RWPE2 (cell line): ENCODE data around the gene EBF4.

Source experiments
- ATAC-seq: fragments of 200-7000 bp; cut with Tn5 transposase; 3 replicates; pipeline ENCODE4 v1.9.1; 2021; ENCODE audit warnings: low read depth
- DNase-seq: peaks from one replicate; pipeline ENCODE4 v3.0.0-alpha.2; 2020; ENCODE audit warnings: low spot score
- H3K27ac ChIP-seq: fragments of 450-650 bp; 2 replicates; pipeline ENCODE4 v1.5.1; 2017; ENCODE audit warnings: mild to moderate bottlenecking; ENCODE audit not compliant: poor library complexity, severe bottlenecking
- H3K27me3 ChIP-seq: fragments of 250-450 bp; sonication (Bioruptor Pico); 2 replicates; pipeline ENCODE4 v1.5.1; 2021; ENCODE audit warnings: mild to moderate bottlenecking, moderate library complexity; ENCODE audit not compliant: insufficient read depth, poor library complexity, severe bottlenecking
- H3K36me3 ChIP-seq: fragments of 250-450 bp; sonication (Bioruptor Pico); 2 replicates; pipeline ENCODE4 v1.5.1; 2020; ENCODE audit warnings: low read depth, mild to moderate bottlenecking, moderate library complexity
- H3K4me1 ChIP-seq: fragments of 250-450 bp; sonication (Bioruptor Pico); 2 replicates; pipeline ENCODE4 v1.5.1; 2021; ENCODE audit warnings: mild to moderate bottlenecking, moderate library complexity; ENCODE audit not compliant: insufficient read depth, poor library complexity, severe bottlenecking
- H3K4me3 ChIP-seq: fragments of 250-450 bp; sonication (Bioruptor Pico); 2 replicates; pipeline ENCODE4 v1.5.1; 2021; ENCODE audit warnings: mild to moderate bottlenecking, moderate library complexity; ENCODE audit not compliant: severe bottlenecking
- H3K9me3 ChIP-seq: fragments of 250-450 bp; sonication (Bioruptor Pico); 2 replicates; pipeline ENCODE4 v1.5.1; 2021; ENCODE audit warnings: mild to moderate bottlenecking, moderate library complexity; ENCODE audit not compliant: severe bottlenecking
- TF ChIP-seq, protein P1 (sequence below): fragments of 450-650 bp; IDR thresholded peaks from one replicate; pipeline ENCODE4 v1.5.1; 2017; ENCODE audit warnings: mild to moderate bottlenecking, moderate library complexity; ENCODE audit not compliant: poor library complexity, severe bottlenecking

The EBF4 gene

DNA sequence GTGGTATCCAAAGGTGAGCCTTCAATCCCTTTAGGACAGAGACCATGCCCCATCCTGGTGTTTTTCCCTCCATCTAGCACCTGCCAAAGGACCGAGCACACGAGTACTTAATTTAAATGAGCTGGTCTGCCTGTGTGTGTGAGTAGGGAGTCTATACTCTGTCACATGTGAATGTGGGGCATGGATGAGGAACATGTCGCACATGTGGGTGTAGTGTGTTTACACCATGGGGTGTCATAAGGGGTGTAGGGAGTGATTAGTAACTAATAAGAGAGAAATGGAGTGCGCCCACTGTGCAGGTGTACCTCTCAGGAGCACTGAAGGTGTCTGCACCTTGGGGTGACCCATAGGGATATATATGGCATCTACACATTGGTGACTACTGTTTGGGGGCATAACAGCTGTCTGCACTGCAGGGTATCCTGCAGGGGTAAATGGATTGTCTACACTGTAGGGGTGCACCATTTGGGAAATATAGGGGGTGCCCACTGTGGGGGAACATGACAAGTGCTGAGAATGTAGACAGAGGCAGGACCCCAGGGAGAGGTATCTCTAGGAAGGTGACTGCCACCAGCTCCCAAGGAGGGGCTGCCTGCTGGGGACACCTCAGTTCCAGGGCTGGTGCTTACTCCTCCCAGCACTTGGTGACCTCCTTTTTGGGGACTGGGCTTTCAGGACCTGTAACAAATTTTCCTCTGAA is 53.5 kb downstream of the EBF4 start:
- Histone ChIP-seq H3K27me3 (no peaks in the 10 kb centered on the region), H3K4me3 (no peak overlapping the region), H3K27ac (no peak overlapping the region), H3K36me3 (no peaks in the 10 kb centered on the region), H3K4me1 (no peaks in the 10 kb centered on the region), H3K9me3 (no peaks in the 10 kb centered on the region)
- ATAC-seq (no peak), DNase-seq (no peak)
- TF ChIP-seq, protein P1, sequence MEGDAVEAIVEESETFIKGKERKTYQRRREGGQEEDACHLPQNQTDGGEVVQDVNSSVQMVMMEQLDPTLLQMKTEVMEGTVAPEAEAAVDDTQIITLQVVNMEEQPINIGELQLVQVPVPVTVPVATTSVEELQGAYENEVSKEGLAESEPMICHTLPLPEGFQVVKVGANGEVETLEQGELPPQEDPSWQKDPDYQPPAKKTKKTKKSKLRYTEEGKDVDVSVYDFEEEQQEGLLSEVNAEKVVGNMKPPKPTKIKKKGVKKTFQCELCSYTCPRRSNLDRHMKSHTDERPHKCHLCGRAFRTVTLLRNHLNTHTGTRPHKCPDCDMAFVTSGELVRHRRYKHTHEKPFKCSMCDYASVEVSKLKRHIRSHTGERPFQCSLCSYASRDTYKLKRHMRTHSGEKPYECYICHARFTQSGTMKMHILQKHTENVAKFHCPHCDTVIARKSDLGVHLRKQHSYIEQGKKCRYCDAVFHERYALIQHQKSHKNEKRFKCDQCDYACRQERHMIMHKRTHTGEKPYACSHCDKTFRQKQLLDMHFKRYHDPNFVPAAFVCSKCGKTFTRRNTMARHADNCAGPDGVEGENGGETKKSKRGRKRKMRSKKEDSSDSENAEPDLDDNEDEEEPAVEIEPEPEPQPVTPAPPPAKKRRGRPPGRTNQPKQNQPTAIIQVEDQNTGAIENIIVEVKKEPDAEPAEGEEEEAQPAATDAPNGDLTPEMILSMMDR = no peak

GRCh38 chr20:2746636-2747265 is 54.2 kb downstream of the EBF4 start:
- Histone ChIP-seq H3K9me3 (no peaks in the 10 kb centered on the region), H3K36me3 (no peaks in the 10 kb centered on the region), H3K27me3 (no peaks in the 10 kb centered on the region), H3K27ac (no peak overlapping the region), H3K4me1 (no peaks in the 10 kb centered on the region), H3K4me3 (no peak overlapping the region)
- TF ChIP-seq, protein P1 = no peak
- ATAC-seq (no peak), DNase-seq (no peak)

- H3K4me1 ChIP-seq = no peaks in the 10 kb centered on the region
- no peak overlapping the region for H3K4me3 ChIP-seq
- no peak for ATAC-seq
- TF ChIP-seq, protein P1 = no peak
- no peaks in the 10 kb centered on the region for H3K36me3 ChIP-seq
- no peaks in the 10 kb centered on the region for H3K9me3 ChIP-seq
- H3K27ac ChIP-seq = no peak overlapping the region
- H3K27me3 ChIP-seq = peaks cover 5% of the 10 kb centered on the region
- DNase-seq = no peak
Observed at GRCh38 chr20:2747676-2748235, 55.2 kb downstream of the EBF4 start.

- Histone ChIP-seq H3K27me3 (peaks cover 13% of the 10 kb centered on the region), H3K9me3 (no peaks in the 10 kb centered on the region), H3K4me3 (no peak overlapping the region), H3K4me1 (no peaks in the 10 kb centered on the region), H3K27ac (no peak overlapping the region), H3K36me3 (no peaks in the 10 kb centered on the region)
- ATAC-seq (no peak), DNase-seq (no peak)
- TF ChIP-seq, protein P1 = no peak
Observed at GRCh38 chr20:2748551-2749342, 56.2 kb downstream of the EBF4 start.
